Liver (tissue), 9 donors: ENCODE data around the gene PARP8. TPM values are rescaled to one million over a fixed set of nuclear protein-coding genes. Genes with fewer than 3 reads are reported as not detected.

ENCODE experiments used
- DNase-seq: peaks from one replicate; pipeline ENCODE4 v3.0.0-alpha.2; 2017; ENCODE audit warnings: low spot score
- H3K27ac ChIP-seq, 2 donors: one replicate each; pipeline ENCODE4 v1.7.0; 2013; ENCODE audit warnings: inconsistent platforms in 2 of 2, low read length in 2 of 2, control low read depth in 1 of 2, low read depth in 1 of 2, mild to moderate bottlenecking in 1 of 2
- H3K27me3 ChIP-seq, 4 donors: one replicate each; pipeline versions ENCODE4 v1.6.1 to v1.7.0; 2013; ENCODE audit warnings: low read length in 3 of 4, inconsistent platforms in 1 of 4, mild to moderate bottlenecking in 1 of 4, moderate library complexity in 1 of 4; ENCODE audit not compliant: control insufficient read depth in 4 of 4, insufficient read depth in 4 of 4
- H3K36me3 ChIP-seq, 4 donors: one replicate each; pipeline versions ENCODE4 v1.6.1 to v1.7.0; 2013; ENCODE audit warnings: low read length in 3 of 4, mild to moderate bottlenecking in 3 of 4, low read depth in 1 of 4, moderate library complexity in 1 of 4; ENCODE audit not compliant: control insufficient read depth in 4 of 4, insufficient read depth in 3 of 4
- H3K4me1 ChIP-seq, 4 donors: one replicate each; pipeline versions ENCODE4 v1.6.1 to v1.7.0; 2013; ENCODE audit warnings: low read length in 3 of 4, mild to moderate bottlenecking in 3 of 4, moderate library complexity in 1 of 4; ENCODE audit not compliant: control insufficient read depth in 4 of 4, insufficient read depth in 4 of 4
- H3K4me3 ChIP-seq, 3 donors: one replicate each; pipeline versions ENCODE4 v1.6.1 to v1.7.0; 2013; ENCODE audit warnings: low read length in 3 of 3, control low read depth in 1 of 3, low read depth in 1 of 3, mild to moderate bottlenecking in 1 of 3
- H3K9ac ChIP-seq, 2 donors: one replicate each; pipeline ENCODE4 v1.7.0; 2013; ENCODE audit warnings: low read length in 2 of 2, mild to moderate bottlenecking in 2 of 2, moderate library complexity in 2 of 2, control low read depth in 1 of 2, low read depth in 1 of 2
- H3K9me3 ChIP-seq, 4 donors: one replicate each; pipeline versions ENCODE4 v1.6.1 to v1.7.0; 2013; ENCODE audit warnings: low read length in 3 of 4; ENCODE audit not compliant: control insufficient read depth in 4 of 4
- CTCF ChIP-seq: fragments of 150-350 bp; IDR thresholded peaks from 2 replicates; pipeline ENCODE4 v1.5.1; 2017; ENCODE audit warnings: improper control_type of control experiment, low read depth, low read length; ENCODE audit not compliant: missing input control
- EGR1 ChIP-seq, 2 donors: IDR thresholded peaks; 2 replicates each; pipeline ENCODE4 v1.6.1; 2016 to 2018; ENCODE audit warnings: antibody characterized with exemption in 2 of 2, low read depth in 2 of 2
- FOXA1 ChIP-seq: IDR thresholded peaks from 2 replicates; pipeline ENCODE4 v1.6.1; 2016; ENCODE audit warnings: antibody characterized with exemption
- FOXA2 ChIP-seq: IDR thresholded peaks from 2 replicates; pipeline ENCODE4 v1.6.1; 2016; ENCODE audit warnings: antibody characterized with exemption
- GABPA ChIP-seq, 2 donors: IDR thresholded peaks in 1 of 2; conservative IDR thresholded peaks in 1 of 2; 2 replicates each; pipeline ENCODE4 v1.6.1; 2016; ENCODE audit warnings: antibody characterized with exemption in 2 of 2, mild to moderate bottlenecking in 1 of 2, moderate library complexity in 1 of 2
- HNF4A ChIP-seq, 2 donors: conservative IDR thresholded peaks; 2 replicates each; pipeline ENCODE4 v1.6.1; 2016; ENCODE audit warnings: antibody characterized with exemption in 2 of 2, mild to moderate bottlenecking in 2 of 2
- HNF4G ChIP-seq: IDR thresholded peaks from 2 replicates; pipeline ENCODE4 v1.6.1; 2016; ENCODE audit warnings: antibody characterized with exemption
- JUND ChIP-seq, 2 donors: IDR thresholded peaks; 2 replicates each; pipeline ENCODE4 v1.6.1; 2016; ENCODE audit warnings: antibody characterized with exemption in 2 of 2
- NR2F2 ChIP-seq: IDR thresholded peaks from 2 replicates; pipeline ENCODE4 v1.6.1; 2016; ENCODE audit warnings: antibody characterized with exemption
- RAD21 ChIP-seq, 2 donors: IDR thresholded peaks; 2 replicates each; pipeline ENCODE4 v1.6.1; 2016; ENCODE audit warnings: antibody characterized with exemption in 2 of 2, mild to moderate bottlenecking in 2 of 2
- SP1 ChIP-seq: IDR thresholded peaks from 2 replicates; pipeline ENCODE4 v1.6.1; 2018; ENCODE audit warnings: antibody characterized with exemption, mild to moderate bottlenecking
- TAF1 ChIP-seq: conservative IDR thresholded peaks from 2 replicates; pipeline ENCODE4 v1.6.1; 2016; ENCODE audit warnings: antibody characterized with exemption, mild to moderate bottlenecking
- polyA plus RNA-seq, 2 donors: library from polyadenylated mRNA; stranded (reverse) in 1 of 2; unstranded in 1 of 2; fragments of 200-250 nt in 1 of 2; fragments of >200 nt in 1 of 2; fragmentation: Nextera tagmentation in 1 of 2; extraction: Ambion mirVana in 1 of 2; gene quantifications; one replicate each; pipeline versions ENCODE4 v1.2.1 to v1.2.3, GENCODE V29; 2013 to 2015
- total RNA-seq, 2 donors: library from RNA; depleted of rRNA; stranded (reverse); fragments of >200 nt; gene quantifications; one replicate each; pipeline ENCODE4 v1.2.3, GENCODE V29; 2014
- TF ChIP-seq, protein P1 (sequence below): IDR thresholded peaks from 2 replicates; pipeline ENCODE4 v1.6.1; 2016; ENCODE audit warnings: antibody characterized with exemption
- TF ChIP-seq, protein P2 (sequence below): IDR thresholded peaks from 2 replicates; pipeline ENCODE4 v1.6.1; 2016; ENCODE audit warnings: antibody characterized with exemption
- TF ChIP-seq, protein P3 (sequence below): IDR thresholded peaks from 2 replicates; pipeline ENCODE4 v1.6.1; 2016; ENCODE audit warnings: antibody characterized with exemption
- donor health status: healthy.
- donor health status: healthy.
- donor health status: healthy.
- donor health status: healthy.
- donor health status: healthy.

Gene PARP8
- total and polyA plus RNA-seq, 4 donors = 3.9 to 16.0 (median 7.1) TPM

- Histone ChIP-seq H3K4me1 (no peaks in the 10 kb centered on the region), H3K27ac (no peak overlapping the region), H3K4me3 (no peak overlapping the region), H3K36me3 (peaks cover 0 to 5% (median 3%) of the 10 kb centered on the region in 4 donors), H3K9ac (no peak overlapping the region), H3K27me3 (no peaks in the 10 kb centered on the region), H3K9me3 (no peaks in the 10 kb centered on the region)
- TF ChIP-seq GABPA (IDR thresholded peaks at IDR 0.05 in 1 of 2, conservative IDR thresholded peaks at IDR 0.05 in 1 of 2) (no peak), RAD21 (IDR thresholded peaks at IDR 0.05) (no peak), SP1 (no peak), HNF4G (no peak), FOXA2 (no peak), TAF1 (no peak), CTCF (no peak), EGR1 (IDR thresholded peaks at IDR 0.05; ENCODE audit: low read depth in 2 of 2) (no peak)
- TF ChIP-seq, protein P1, sequence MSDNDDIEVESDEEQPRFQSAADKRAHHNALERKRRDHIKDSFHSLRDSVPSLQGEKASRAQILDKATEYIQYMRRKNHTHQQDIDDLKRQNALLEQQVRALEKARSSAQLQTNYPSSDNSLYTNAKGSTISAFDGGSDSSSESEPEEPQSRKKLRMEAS = no peak
- TF ChIP-seq, protein P2, sequence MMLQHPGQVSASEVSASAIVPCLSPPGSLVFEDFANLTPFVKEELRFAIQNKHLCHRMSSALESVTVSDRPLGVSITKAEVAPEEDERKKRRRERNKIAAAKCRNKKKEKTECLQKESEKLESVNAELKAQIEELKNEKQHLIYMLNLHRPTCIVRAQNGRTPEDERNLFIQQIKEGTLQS = no peak
- DNase-seq = no peak
Observed at GRCh38 chr5:50839472-50839871, 173.0 kb downstream of the PARP8 start.

- no peak for DNase-seq
- Histone ChIP-seq H3K27me3 (no peaks in the 10 kb centered on the region), H3K36me3 (peaks cover 0 to 5% (median under 1%) of the 10 kb centered on the region in 4 donors), H3K4me1 (no peaks in the 10 kb centered on the region), H3K27ac (no peak overlapping the region), H3K4me3 (no peak overlapping the region), H3K9me3 (no peaks in the 10 kb centered on the region), H3K9ac (no peak overlapping the region)
- no peak for TF ChIP-seq GABPA (IDR thresholded peaks at IDR 0.05 in 1 of 2, conservative IDR thresholded peaks at IDR 0.05 in 1 of 2)
- TF ChIP-seq HNF4G = no peak
- TF ChIP-seq NR2F2 = no peak
- TF ChIP-seq JUND (IDR thresholded peaks at IDR 0.05) = no peak
- no peak for TF ChIP-seq EGR1 (IDR thresholded peaks at IDR 0.05; ENCODE audit: low read depth in 2 of 2)
- TF ChIP-seq HNF4A (conservative IDR thresholded peaks at IDR 0.05) = no peak
- no peak for TF ChIP-seq SP1
- no peak for TF ChIP-seq FOXA1
- no peak for TF ChIP-seq RAD21 (IDR thresholded peaks at IDR 0.05)
- TF ChIP-seq, protein P3, sequence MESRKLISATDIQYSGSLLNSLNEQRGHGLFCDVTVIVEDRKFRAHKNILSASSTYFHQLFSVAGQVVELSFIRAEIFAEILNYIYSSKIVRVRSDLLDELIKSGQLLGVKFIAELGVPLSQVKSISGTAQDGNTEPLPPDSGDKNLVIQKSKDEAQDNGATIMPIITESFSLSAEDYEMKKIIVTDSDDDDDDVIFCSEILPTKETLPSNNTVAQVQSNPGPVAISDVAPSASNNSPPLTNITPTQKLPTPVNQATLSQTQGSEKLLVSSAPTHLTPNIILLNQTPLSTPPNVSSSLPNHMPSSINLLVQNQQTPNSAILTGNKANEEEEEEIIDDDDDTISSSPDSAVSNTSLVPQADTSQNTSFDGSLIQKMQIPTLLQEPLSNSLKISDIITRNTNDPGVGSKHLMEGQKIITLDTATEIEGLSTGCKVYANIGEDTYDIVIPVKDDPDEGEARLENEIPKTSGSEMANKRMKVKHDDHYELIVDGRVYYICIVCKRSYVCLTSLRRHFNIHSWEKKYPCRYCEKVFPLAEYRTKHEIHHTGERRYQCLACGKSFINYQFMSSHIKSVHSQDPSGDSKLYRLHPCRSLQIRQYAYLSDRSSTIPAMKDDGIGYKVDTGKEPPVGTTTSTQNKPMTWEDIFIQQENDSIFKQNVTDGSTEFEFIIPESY = no peak
- TF ChIP-seq, protein P2 = no peak
Observed at GRCh38 chr5:50843091-50843490, 176.7 kb downstream of the PARP8 start.
